Measurements from ENCODE around the gene RNF223. TPM values are rescaled to one million over a fixed set of nuclear protein-coding genes. Genes with fewer than 3 reads are reported as not detected.

The RNF223 gene
- total RNA-seq, 4 donors from 2014 or later = not detected

DNA sequence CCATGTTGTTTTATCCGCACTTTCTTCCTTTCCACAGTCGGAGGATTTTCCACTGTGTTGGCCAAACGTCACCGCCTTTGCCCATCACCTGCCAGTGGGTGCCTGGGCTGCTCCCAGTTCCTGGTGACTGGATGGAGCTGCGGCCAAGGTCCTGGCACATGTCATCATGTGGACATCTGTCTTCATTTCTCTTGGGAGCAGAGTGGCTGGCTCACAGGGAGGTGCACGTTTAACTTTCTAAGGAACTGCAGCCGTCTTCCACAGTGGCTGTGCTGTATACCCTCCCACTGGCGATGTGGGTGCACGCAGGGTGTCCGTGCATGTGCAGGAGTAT lies 19.5 kb upstream of the RNF223 start:
- H3K9me3 ChIP-seq = no peaks in the 10 kb centered on the region
- intact Hi-C loops (cut with DNase I) = no loop called here
- H3K4me1 ChIP-seq = no peaks in the 10 kb centered on the region
- 91 to 97% methylated on average over 10 of the region's 10 CpGs for WGBS, 2 donors
- no peak overlapping the region for H3K4me3 ChIP-seq (replicated peaks in 1 of 3)
- no peaks in the 10 kb centered on the region for H3K27me3 ChIP-seq
- no peaks in the 10 kb centered on the region for H3K36me3 ChIP-seq
- no peak overlapping the region for H3K27ac ChIP-seq
- no peak for DNase-seq
- TF ChIP-seq POLR2A (IDR thresholded peaks at IDR 0.05) = no peak
- TF ChIP-seq, protein P1, sequence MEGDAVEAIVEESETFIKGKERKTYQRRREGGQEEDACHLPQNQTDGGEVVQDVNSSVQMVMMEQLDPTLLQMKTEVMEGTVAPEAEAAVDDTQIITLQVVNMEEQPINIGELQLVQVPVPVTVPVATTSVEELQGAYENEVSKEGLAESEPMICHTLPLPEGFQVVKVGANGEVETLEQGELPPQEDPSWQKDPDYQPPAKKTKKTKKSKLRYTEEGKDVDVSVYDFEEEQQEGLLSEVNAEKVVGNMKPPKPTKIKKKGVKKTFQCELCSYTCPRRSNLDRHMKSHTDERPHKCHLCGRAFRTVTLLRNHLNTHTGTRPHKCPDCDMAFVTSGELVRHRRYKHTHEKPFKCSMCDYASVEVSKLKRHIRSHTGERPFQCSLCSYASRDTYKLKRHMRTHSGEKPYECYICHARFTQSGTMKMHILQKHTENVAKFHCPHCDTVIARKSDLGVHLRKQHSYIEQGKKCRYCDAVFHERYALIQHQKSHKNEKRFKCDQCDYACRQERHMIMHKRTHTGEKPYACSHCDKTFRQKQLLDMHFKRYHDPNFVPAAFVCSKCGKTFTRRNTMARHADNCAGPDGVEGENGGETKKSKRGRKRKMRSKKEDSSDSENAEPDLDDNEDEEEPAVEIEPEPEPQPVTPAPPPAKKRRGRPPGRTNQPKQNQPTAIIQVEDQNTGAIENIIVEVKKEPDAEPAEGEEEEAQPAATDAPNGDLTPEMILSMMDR (IDR thresholded peaks at IDR 0.05) = no peak

DNA sequence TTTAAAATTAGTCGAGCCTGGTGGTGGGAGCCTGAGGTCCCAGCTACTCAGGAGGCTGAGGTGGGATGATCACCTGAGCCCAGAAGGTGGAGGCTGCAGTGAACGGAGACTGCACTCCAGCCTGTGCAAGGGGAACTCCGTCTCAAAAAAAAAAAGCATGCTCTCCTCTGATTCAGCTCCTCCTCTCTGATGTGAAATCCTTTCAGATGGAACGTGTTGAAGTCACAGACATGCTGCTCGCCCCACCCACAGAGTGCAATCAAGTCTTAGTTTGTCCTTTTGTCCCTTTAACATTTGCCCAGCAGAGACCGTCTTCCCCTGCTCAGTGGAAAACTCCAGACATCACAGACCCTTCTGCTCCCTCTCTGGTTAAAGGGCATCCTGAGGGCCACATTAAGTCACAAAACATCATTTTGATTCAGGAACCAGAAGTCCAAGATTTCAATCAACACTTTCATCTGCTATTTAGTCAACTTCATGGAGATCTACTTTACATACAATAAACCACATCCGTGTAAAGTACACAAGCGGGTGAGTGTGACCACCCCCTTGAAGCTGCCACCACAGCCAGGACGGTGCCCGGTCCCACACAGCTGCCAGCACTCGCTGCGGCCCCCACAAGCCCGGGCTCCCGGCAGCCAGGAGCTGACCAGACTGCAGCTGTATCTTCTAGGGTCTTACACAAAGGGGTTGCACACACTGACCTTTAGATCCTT lies 18.9 kb upstream of the RNF223 start:
- H3K27me3 ChIP-seq = no peaks in the 10 kb centered on the region
- H3K4me3 ChIP-seq (replicated peaks in 1 of 3) = no peak overlapping the region
- H3K27ac ChIP-seq = no peak overlapping the region
- no peak for DNase-seq
- no peaks in the 10 kb centered on the region for H3K9me3 ChIP-seq
- H3K36me3 ChIP-seq = no peaks in the 10 kb centered on the region
- 90 to 93% methylated on average over 14 of the region's 14 CpGs for WGBS, 2 donors
- H3K4me1 ChIP-seq = no peaks in the 10 kb centered on the region
- intact Hi-C loops (cut with DNase I) = no loop called here
- TF ChIP-seq, protein P1 (IDR thresholded peaks at IDR 0.05) = no peak
- TF ChIP-seq POLR2A (IDR thresholded peaks at IDR 0.05) = no peak

DNA sequence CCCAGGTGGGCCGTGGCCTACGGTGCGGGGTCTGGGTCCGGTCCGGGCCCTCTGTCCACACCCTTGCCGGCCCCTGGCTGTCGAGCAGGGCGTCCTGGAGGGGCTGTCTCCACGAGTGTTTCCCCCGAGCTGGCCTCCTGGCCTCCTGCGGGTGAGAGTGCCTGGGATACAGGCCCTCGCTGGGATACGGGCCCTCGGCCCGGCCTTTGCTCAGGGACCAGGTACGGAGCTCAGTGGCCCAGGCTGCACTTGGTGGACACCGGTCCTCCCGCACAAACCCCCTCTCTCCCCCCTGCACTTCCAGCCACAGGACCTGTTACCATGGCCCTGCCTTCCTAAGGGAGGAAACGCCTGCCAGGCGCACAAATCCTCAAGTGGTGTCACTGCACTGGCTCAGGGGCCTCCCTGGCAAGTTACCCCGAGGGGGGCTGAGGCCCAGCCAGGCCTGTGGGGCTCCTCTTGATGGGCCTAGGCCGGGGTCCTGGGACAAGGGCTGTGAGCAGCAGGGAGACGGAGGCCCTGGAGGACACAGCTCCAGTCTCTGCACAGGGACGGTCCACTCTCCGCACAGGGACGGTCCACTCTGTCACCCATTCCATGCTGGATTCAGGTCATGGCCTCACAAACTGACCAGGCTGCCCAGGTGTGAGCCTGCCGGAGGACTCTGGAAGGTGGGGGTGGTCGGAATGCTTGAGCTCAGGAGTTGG lies 18.2 kb upstream of the RNF223 start:
- Histone ChIP-seq H3K9me3 (no peaks in the 10 kb centered on the region), H3K4me3 (replicated peaks in 1 of 3) (no peak overlapping the region), H3K27me3 (no peaks in the 10 kb centered on the region), H3K27ac (no peak overlapping the region), H3K36me3 (no peaks in the 10 kb centered on the region), H3K4me1 (no peaks in the 10 kb centered on the region)
- no peak for TF ChIP-seq POLR2A (IDR thresholded peaks at IDR 0.05)
- TF ChIP-seq, protein P1 (IDR thresholded peaks at IDR 0.05) = no peak
- intact Hi-C loops (cut with DNase I) = no loop called here
- 86 to 92% methylated on average over 12 to 18 of the region's 28 CpGs for WGBS, 2 donors
- no peak for DNase-seq

DNA sequence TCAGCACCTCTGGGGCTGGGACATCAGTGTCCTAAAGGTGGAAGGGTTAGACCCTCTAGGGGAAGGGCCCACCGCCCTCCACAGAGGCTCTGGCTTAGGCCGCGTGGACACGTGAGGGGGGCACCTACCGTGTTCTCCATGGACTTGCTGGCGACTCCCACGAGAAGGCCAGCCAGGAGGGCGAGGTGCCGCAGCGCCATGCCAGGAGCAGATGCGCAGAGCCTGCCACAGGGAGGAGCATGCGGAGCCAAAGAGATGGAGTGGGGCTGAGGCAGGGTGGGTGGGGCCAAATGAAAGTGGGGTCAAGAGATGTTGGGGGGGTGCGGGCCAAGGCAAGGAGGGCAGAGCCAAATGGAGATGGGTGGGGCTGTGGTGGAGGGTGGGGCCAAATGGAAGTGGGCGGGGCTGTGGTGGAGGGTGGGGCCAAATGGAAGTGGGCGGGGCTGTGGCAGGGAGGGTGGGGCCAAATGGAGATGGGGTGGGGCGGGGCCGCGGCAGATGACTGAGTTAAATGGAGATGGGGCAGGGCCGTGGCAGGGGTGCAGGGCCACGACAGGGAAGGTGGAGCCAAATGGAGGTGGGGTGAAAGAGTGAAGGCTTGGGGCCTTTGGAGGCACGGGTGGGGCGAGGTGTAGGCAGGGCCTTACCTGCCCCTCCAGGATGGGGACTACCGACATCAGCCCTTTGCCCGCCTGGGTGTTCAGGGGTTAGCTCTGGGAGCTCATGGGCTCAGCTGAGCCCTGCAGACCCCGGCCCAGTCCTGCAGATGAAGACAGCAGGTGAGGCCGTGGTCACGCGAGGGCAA lies 17.4 kb upstream of the RNF223 start:
- intact Hi-C loops (cut with DNase I) = no loop called here
- Histone ChIP-seq H3K36me3 (no peaks in the 10 kb centered on the region), H3K4me1 (no peaks in the 10 kb centered on the region), H3K27me3 (no peaks in the 10 kb centered on the region), H3K4me3 (replicated peaks in 1 of 3) (no peak overlapping the region), H3K27ac (no peak overlapping the region), H3K9me3 (no peaks in the 10 kb centered on the region)
- TF ChIP-seq, protein P1 (IDR thresholded peaks at IDR 0.05) = no peak
- no peak for TF ChIP-seq POLR2A (IDR thresholded peaks at IDR 0.05)
- DNase-seq = no peak
- 96% methylated on average over 23 to 25 of the region's 28 CpGs for WGBS, 2 donors

All from thyroid gland (tissue), 4 donors.